Measurements from ENCODE around the gene EZH2. TPM values are rescaled to one million over a fixed set of nuclear protein-coding genes. Genes with fewer than 3 reads are reported as not detected.
A peak's percentile ranks its signal among the peaks of the same experiment; 100 is the strongest.

EZH2 gene
- total RNA-seq, 2 experiments from 2014 or later, result 117 to 126 TPM

- no peaks in the 10 kb centered on the region for H3K4me1 Mint-ChIP-seq
- DNase-seq, result no peak
- CTCF ChIA-PET, result interaction anchor here (0.7 kb wide), 1 partner anchor 176 kb away, joined by 3 read pairs; no protein-coding TSS in a partner anchor
- H3K27me3 Mint-ChIP-seq, result no peaks in the 10 kb centered on the region
- intact Hi-C loops (cut with DNase I, micrococcal nuclease), result no loop called here
- POLR2A ChIA-PET, result no interaction called here
- no peak overlapping the region for H3K27ac Mint-ChIP-seq
- ATAC-seq, result no peak
- no peak overlapping the region for H3K4me3 Mint-ChIP-seq
- H3K9me3 Mint-ChIP-seq (ENCODE audit: low read depth), result no peaks in the 10 kb centered on the region
- peaks cover 50% of the 10 kb centered on the region for H3K36me3 Mint-ChIP-seq (ENCODE audit: low read depth)
Observed at GRCh38 chr7:148807436-148807835, 76.7 kb downstream of the EZH2 start.

- no peaks in the 10 kb centered on the region for H3K27me3 Mint-ChIP-seq
- DNase-seq, result no peak
- intact Hi-C loops (cut with DNase I, micrococcal nuclease), result no loop called here
- no peaks in the 10 kb centered on the region for H3K9me3 Mint-ChIP-seq (ENCODE audit: low read depth)
- POLR2A ChIA-PET, result no interaction called here
- H3K4me3 Mint-ChIP-seq, result no peak overlapping the region
- no peak for ATAC-seq
- H3K36me3 Mint-ChIP-seq (ENCODE audit: low read depth), result peaks cover 38% of the 10 kb centered on the region
- no peak overlapping the region for H3K27ac Mint-ChIP-seq
- CTCF ChIA-PET, result no interaction called here
- no peaks in the 10 kb centered on the region for H3K4me1 Mint-ChIP-seq
Observed at GRCh38 chr7:148806187-148806586, 77.9 kb downstream of the EZH2 start.

- H3K27me3 Mint-ChIP-seq, result no peaks in the 10 kb centered on the region
- peak overlapping the region; percentile 44 for H3K27ac Mint-ChIP-seq
- CTCF ChIA-PET, result interaction anchor here (1.0 to 1.2 kb wide), 2 partner anchors 9 to 162 kb away, joined by 4 read pairs; no protein-coding TSS in a partner anchor
- no peak overlapping the region for H3K4me3 Mint-ChIP-seq
- no peak for DNase-seq
- no peak for ATAC-seq
- no peaks in the 10 kb centered on the region for H3K9me3 Mint-ChIP-seq (ENCODE audit: low read depth)
- H3K36me3 Mint-ChIP-seq (ENCODE audit: low read depth), result peaks cover 34% of the 10 kb centered on the region
- intact Hi-C loops (cut with DNase I, micrococcal nuclease), result loop anchor here (1.0 to 2.0 kb wide), 2 partner anchors 162 to 163 kb away; no protein-coding TSS in a partner anchor
- H3K4me1 Mint-ChIP-seq, result no peaks in the 10 kb centered on the region
- POLR2A ChIA-PET, result no interaction called here
Observed at GRCh38 chr7:148804343-148805235, 79.5 kb downstream of the EZH2 start.

- Mint-ChIP-seq H3K4me1 (no peaks in the 10 kb centered on the region), H3K27ac (no peak overlapping the region), H3K27me3 (no peaks in the 10 kb centered on the region), H3K36me3 (ENCODE audit: low read depth) (peaks cover 42% of the 10 kb centered on the region), H3K4me3 (no peak overlapping the region), H3K9me3 (ENCODE audit: low read depth) (no peaks in the 10 kb centered on the region)
- intact Hi-C loops (cut with DNase I, micrococcal nuclease), result no loop called here
- POLR2A ChIA-PET, result interaction anchor here (0.7 kb wide), 1 partner anchor 1607 kb away, joined by 6 read pairs; no protein-coding TSS in a partner anchor
- CTCF ChIA-PET, result no interaction called here
- ATAC-seq (no peak), DNase-seq (no peak)
Observed at GRCh38 chr7:148803094-148803493, 81.0 kb downstream of the EZH2 start.

- ChIA-PET CTCF (interaction anchor here (0.6 to 0.9 kb wide), 2 partner anchors 165 to 244 kb away, joined by 3 read pairs; no protein-coding TSS in a partner anchor), POLR2A (no interaction called here)
- no peaks in the 10 kb centered on the region for H3K4me1 Mint-ChIP-seq
- H3K27me3 Mint-ChIP-seq, result no peaks in the 10 kb centered on the region
- intact Hi-C loops (cut with DNase I, micrococcal nuclease), result no loop called here
- H3K4me3 Mint-ChIP-seq, result no peak overlapping the region
- no peak for ATAC-seq
- no peaks in the 10 kb centered on the region for H3K9me3 Mint-ChIP-seq (ENCODE audit: low read depth)
- DNase-seq, result no peak
- H3K27ac Mint-ChIP-seq, result no peak overlapping the region
- peaks cover 42% of the 10 kb centered on the region for H3K36me3 Mint-ChIP-seq (ENCODE audit: low read depth)
Observed at GRCh38 chr7:148802101-148802493, 82.0 kb downstream of the EZH2 start.

- intact Hi-C loops (cut with DNase I, micrococcal nuclease), result no loop called here
- Mint-ChIP-seq H3K27ac (no peak overlapping the region), H3K4me1 (no peaks in the 10 kb centered on the region), H3K4me3 (no peak overlapping the region), H3K27me3 (no peaks in the 10 kb centered on the region), H3K36me3 (ENCODE audit: low read depth) (peaks cover 35% of the 10 kb centered on the region), H3K9me3 (ENCODE audit: low read depth) (no peaks in the 10 kb centered on the region)
- ChIA-PET POLR2A (no interaction called here), CTCF (no interaction called here)
- ATAC-seq (no peak), DNase-seq (no peak)
Observed at GRCh38 chr7:148800677-148801076, 83.4 kb downstream of the EZH2 start.

GRCh38 chr7:148799893-148800555, 84.1 kb downstream of the EZH2 start:
- intact Hi-C loops (cut with DNase I, micrococcal nuclease), result no loop called here
- peaks cover 32% of the 10 kb centered on the region for H3K36me3 Mint-ChIP-seq (ENCODE audit: low read depth)
- ATAC-seq, result no peak
- no peaks in the 10 kb centered on the region for H3K27me3 Mint-ChIP-seq
- CTCF ChIA-PET, result interaction anchor here (0.6 kb wide), 1 partner anchor 67 kb away, joined by 3 read pairs; no protein-coding TSS in a partner anchor
- no peak for DNase-seq
- POLR2A ChIA-PET, result no interaction called here
- no peaks in the 10 kb centered on the region for H3K4me1 Mint-ChIP-seq
- H3K4me3 Mint-ChIP-seq, result no peak overlapping the region
- peak overlapping the region; percentile 8 for H3K27ac Mint-ChIP-seq
- no peaks in the 10 kb centered on the region for H3K9me3 Mint-ChIP-seq (ENCODE audit: low read depth)

GRCh38 chr7:148796841-148797240, 87.2 kb downstream of the EZH2 start:
- H3K36me3 Mint-ChIP-seq (ENCODE audit: low read depth), result peaks cover 53% of the 10 kb centered on the region
- ATAC-seq (no peak), DNase-seq (no peak)
- POLR2A ChIA-PET, result no interaction called here
- H3K9me3 Mint-ChIP-seq (ENCODE audit: low read depth), result no peaks in the 10 kb centered on the region
- intact Hi-C loops (cut with DNase I, micrococcal nuclease), result no loop called here
- peaks cover 3% of the 10 kb centered on the region for H3K4me1 Mint-ChIP-seq
- H3K27me3 Mint-ChIP-seq, result no peaks in the 10 kb centered on the region
- H3K4me3 Mint-ChIP-seq, result no peak overlapping the region
- no peak overlapping the region for H3K27ac Mint-ChIP-seq
- CTCF ChIA-PET, result interaction anchor here (0.7 to 1.5 kb wide), 2 partner anchors 8 to 374 kb away, joined by 3 to 4 read pairs; no protein-coding TSS in a partner anchor

GRCh38 chr7:148794476-148794875, 89.6 kb downstream of the EZH2 start:
- no peak overlapping the region for H3K4me3 Mint-ChIP-seq
- POLR2A ChIA-PET, result no interaction called here
- H3K27me3 Mint-ChIP-seq, result no peaks in the 10 kb centered on the region
- intact Hi-C loops (cut with DNase I, micrococcal nuclease), result no loop called here
- H3K36me3 Mint-ChIP-seq (ENCODE audit: low read depth), result peaks cover 63% of the 10 kb centered on the region
- peaks cover 3% of the 10 kb centered on the region for H3K4me1 Mint-ChIP-seq
- H3K27ac Mint-ChIP-seq, result no peak overlapping the region
- ATAC-seq (no peak), DNase-seq (no peak)
- no peaks in the 10 kb centered on the region for H3K9me3 Mint-ChIP-seq (ENCODE audit: low read depth)
- CTCF ChIA-PET, result interaction anchor here (0.6 to 1.5 kb wide), 2 partner anchors 63 to 143 kb away, joined by 3 read pairs; no protein-coding TSS in a partner anchor

- no peaks in the 10 kb centered on the region for H3K27me3 Mint-ChIP-seq
- no peak overlapping the region for H3K4me3 Mint-ChIP-seq
- peaks cover 3% of the 10 kb centered on the region for H3K4me1 Mint-ChIP-seq
- ATAC-seq (no peak), DNase-seq (no peak)
- intact Hi-C loops (cut with DNase I, micrococcal nuclease), result no loop called here
- no peaks in the 10 kb centered on the region for H3K9me3 Mint-ChIP-seq (ENCODE audit: low read depth)
- POLR2A ChIA-PET, result no interaction called here
- H3K36me3 Mint-ChIP-seq (ENCODE audit: low read depth), result peaks cover 60% of the 10 kb centered on the region
- peak overlapping the region; percentile 42 for H3K27ac Mint-ChIP-seq
- CTCF ChIA-PET, result interaction anchor here (0.6 to 1.6 kb wide), 9 partner anchors 19 to 250 kb away, joined by 3 to 7 read pairs (median 3); no protein-coding TSS in a partner anchor
Observed at GRCh38 chr7:148793590-148793989, 90.5 kb downstream of the EZH2 start.

- H3K27me3 Mint-ChIP-seq, result no peaks in the 10 kb centered on the region
- CTCF ChIA-PET, result interaction anchor here (0.6 kb wide), 1 partner anchor 317 kb away, joined by 3 read pairs; no protein-coding TSS in a partner anchor
- no peak overlapping the region for H3K4me3 Mint-ChIP-seq
- no peak for DNase-seq
- H3K36me3 Mint-ChIP-seq (ENCODE audit: low read depth), result peaks cover 65% of the 10 kb centered on the region
- ATAC-seq, result no peak
- no peak overlapping the region for H3K27ac Mint-ChIP-seq
- H3K4me1 Mint-ChIP-seq, result peaks cover 3% of the 10 kb centered on the region
- no peaks in the 10 kb centered on the region for H3K9me3 Mint-ChIP-seq (ENCODE audit: low read depth)
- POLR2A ChIA-PET, result no interaction called here
- intact Hi-C loops (cut with DNase I, micrococcal nuclease), result no loop called here
Observed at GRCh38 chr7:148791546-148791945, 92.5 kb downstream of the EZH2 start.
